ENCODE data around the gene PCNX2.

DNA sequence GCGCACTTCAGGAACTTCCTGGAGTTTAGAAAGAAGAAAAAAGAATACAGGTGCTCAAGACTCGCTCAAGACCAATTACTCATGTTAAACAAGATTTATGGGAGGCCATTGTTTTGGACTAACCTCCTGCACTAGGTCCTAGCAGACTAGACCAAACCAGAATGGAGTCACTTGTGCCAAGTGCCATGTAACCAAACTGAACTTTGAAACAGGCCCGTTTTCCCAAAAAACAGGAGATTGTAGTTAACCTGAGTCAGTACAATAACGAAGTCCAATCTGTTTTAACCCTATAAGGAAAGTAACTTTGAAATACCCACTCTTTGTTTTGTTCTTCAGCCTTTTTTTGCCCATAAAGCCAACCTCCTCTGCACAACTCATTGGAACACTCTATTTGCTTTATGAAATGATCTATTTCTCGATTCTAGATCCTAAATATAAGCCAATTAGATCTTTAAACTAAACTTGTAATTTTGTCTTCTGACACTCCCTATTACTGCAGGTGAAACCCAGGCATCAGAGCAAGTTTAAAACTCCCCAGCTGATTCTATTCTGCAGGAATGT lies 345.8 kb downstream of the PCNX2 start:
- TF ChIP-seq, protein P1, sequence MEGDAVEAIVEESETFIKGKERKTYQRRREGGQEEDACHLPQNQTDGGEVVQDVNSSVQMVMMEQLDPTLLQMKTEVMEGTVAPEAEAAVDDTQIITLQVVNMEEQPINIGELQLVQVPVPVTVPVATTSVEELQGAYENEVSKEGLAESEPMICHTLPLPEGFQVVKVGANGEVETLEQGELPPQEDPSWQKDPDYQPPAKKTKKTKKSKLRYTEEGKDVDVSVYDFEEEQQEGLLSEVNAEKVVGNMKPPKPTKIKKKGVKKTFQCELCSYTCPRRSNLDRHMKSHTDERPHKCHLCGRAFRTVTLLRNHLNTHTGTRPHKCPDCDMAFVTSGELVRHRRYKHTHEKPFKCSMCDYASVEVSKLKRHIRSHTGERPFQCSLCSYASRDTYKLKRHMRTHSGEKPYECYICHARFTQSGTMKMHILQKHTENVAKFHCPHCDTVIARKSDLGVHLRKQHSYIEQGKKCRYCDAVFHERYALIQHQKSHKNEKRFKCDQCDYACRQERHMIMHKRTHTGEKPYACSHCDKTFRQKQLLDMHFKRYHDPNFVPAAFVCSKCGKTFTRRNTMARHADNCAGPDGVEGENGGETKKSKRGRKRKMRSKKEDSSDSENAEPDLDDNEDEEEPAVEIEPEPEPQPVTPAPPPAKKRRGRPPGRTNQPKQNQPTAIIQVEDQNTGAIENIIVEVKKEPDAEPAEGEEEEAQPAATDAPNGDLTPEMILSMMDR (IDR thresholded peaks at IDR 0.05), result no peak
- TF ChIP-seq ZFX (IDR thresholded peaks at IDR 0.05; ENCODE audit: borderline replicate concordance), result no peak

All from 22Rv1 (cell line).